ENCODE data around the gene GALNT6. TPM values are rescaled to one million over a fixed set of nuclear protein-coding genes. Genes with fewer than 3 reads are reported as not detected.

The GALNT6 gene
- total and polyA plus RNA-seq, 9 of the 15 experiments (the other 6 are each of a cell fraction or from before 2014, with no cell fraction given) = 1.5 to 8.6 (median 5.1) TPM

- TF ChIP-seq ZNF695 (CRISPR knock-in tag; IDR thresholded peaks at IDR 0.05) = no peak
- TF ChIP-seq JUND (IDR thresholded peaks at IDR 0.05; ENCODE audit: borderline replicate concordance, low read depth, low read length) = peak; percentile 59; the same call in 1 of the 2 replicates
- TF ChIP-seq JUND (tag; IDR thresholded peaks at IDR 0.05; ENCODE audit: borderline replicate concordance, low read depth, low read length) = peak; percentile 48; the same call in 2 of the 3 replicates
- peak; percentile 73 for TF ChIP-seq HMGN3 (IDR thresholded peaks at IDR 0.05; ENCODE audit: borderline replicate concordance, extremely low read depth, insufficient read length, low read depth, low read length)
- TF ChIP-seq BCOR (IDR thresholded peaks at IDR 0.05) = peak; percentile 92
- TF ChIP-seq NONO (IDR thresholded peaks at IDR 0.05; ENCODE audit: low read depth in 2 of 2, low read length in 1 of 2) = no peak
- 0 out of 4 replicates have a peak, but pooled peaks of 1 of the 2 experiments have one; percentile 75 for TF ChIP-seq MCM7 (IDR thresholded peaks at IDR 0.05)
- 0 out of 4 replicates have a peak, but pooled peaks of 1 of the 2 experiments have one; percentile 21 for TF ChIP-seq ZNF639 (CRISPR knock-in tag; conservative IDR thresholded peaks at IDR 0.05 in 1 of 2, IDR thresholded peaks at IDR 0.05 in 1 of 2)
- TF ChIP-seq TOE1 (IDR thresholded peaks at IDR 0.05; ENCODE audit: borderline replicate concordance) = no peak
- TF ChIP-seq TOE1 (CRISPR knock-in tag; IDR thresholded peaks at IDR 0.05; ENCODE audit: borderline replicate concordance, low read depth) = 0 out of 2 replicates have a peak, but pooled peaks have one; percentile 40
- TF ChIP-seq ZNF644 (tag; IDR thresholded peaks at IDR 0.05; ENCODE audit: low read depth) = 0 out of 2 replicates have a peak, but pooled peaks have one; percentile 79
- TF ChIP-seq RNF2 (IDR thresholded peaks at IDR 0.05) = peak; percentile 63; the same call in 1 of the 2 replicates
- TF ChIP-seq SMAD4 (CRISPR knock-in tag; conservative IDR thresholded peaks at IDR 0.05) = no peak
- TF ChIP-seq ZNF586 (CRISPR knock-in tag; conservative IDR thresholded peaks at IDR 0.05) = no peak
- peak; percentile 87 for TF ChIP-seq MTA3 (IDR thresholded peaks at IDR 0.05; ENCODE audit: borderline replicate concordance)
- peak; percentile 65; the same call in 1 of the 2 replicates for TF ChIP-seq ZNF395 (CRISPR knock-in tag; IDR thresholded peaks at IDR 0.05)
- peak; percentile 90 for TF ChIP-seq TAL1 (IDR thresholded peaks at IDR 0.05)
- peak; percentile 77 for TF ChIP-seq SMARCA5 (IDR thresholded peaks at IDR 0.05)
- peak; percentile 90 for TF ChIP-seq TEAD4 (IDR thresholded peaks at IDR 0.05; ENCODE audit: low read length)
- TF ChIP-seq TEAD4 (CRISPR knock-in tag; IDR thresholded peaks at IDR 0.05; ENCODE audit: borderline replicate concordance) = no peak
- no peak for TF ChIP-seq DEAF1 (CRISPR knock-in tag; IDR thresholded peaks at IDR 0.05)
- TF ChIP-seq BHLHE40 (IDR thresholded peaks at IDR 0.05; ENCODE audit: low read length) = peak; percentile 55; the same call in 1 of the 2 replicates
- no peak for TF ChIP-seq SMC3 (conservative IDR thresholded peaks at IDR 0.05; ENCODE audit: insufficient read depth, low read depth, low read length)
- TF ChIP-seq KHSRP (IDR thresholded peaks at IDR 0.05) = peak; percentile 19; the same call in 1 of the 2 replicates
Measured at GRCh38 chr12:51395283-51396230, 4.4 kb upstream of the GALNT6 start (continued).
